ENCODE data around the gene TBC1D9.

The TBC1D9 gene

DNA sequence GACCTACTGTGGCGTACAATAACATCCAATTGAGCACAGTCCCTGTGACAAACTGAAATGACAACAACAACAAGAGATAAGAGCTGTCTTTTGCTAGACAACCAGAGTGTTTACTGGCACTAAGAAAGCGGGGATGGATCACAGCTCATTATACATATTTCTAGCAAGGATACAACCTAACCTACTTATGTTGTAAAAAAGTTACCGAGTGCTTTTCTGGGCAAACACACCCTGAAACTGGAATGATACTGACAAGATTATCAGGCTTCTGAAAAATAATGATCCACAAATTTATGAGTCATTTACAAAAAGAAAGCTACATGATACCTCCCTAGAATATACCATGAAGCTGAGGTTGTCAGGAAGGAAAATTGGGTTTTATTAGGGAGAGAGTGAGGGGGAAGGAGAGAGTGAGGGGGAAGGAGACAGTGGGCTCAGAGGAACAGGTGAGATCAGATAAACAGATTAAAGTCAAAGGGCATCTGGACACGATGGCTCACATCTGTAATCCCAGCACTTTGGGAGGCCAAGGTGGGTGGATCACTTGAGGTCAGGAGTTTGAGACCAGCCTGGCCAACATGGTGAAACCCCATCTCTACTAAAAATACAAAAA, 20.3 kb downstream of the TBC1D9 start:
- no peaks in the 10 kb centered on the region for H3K9me2 ChIP-seq (replicated peaks; ENCODE audit: low read depth, low read length)
- TF ChIP-seq, protein P1, sequence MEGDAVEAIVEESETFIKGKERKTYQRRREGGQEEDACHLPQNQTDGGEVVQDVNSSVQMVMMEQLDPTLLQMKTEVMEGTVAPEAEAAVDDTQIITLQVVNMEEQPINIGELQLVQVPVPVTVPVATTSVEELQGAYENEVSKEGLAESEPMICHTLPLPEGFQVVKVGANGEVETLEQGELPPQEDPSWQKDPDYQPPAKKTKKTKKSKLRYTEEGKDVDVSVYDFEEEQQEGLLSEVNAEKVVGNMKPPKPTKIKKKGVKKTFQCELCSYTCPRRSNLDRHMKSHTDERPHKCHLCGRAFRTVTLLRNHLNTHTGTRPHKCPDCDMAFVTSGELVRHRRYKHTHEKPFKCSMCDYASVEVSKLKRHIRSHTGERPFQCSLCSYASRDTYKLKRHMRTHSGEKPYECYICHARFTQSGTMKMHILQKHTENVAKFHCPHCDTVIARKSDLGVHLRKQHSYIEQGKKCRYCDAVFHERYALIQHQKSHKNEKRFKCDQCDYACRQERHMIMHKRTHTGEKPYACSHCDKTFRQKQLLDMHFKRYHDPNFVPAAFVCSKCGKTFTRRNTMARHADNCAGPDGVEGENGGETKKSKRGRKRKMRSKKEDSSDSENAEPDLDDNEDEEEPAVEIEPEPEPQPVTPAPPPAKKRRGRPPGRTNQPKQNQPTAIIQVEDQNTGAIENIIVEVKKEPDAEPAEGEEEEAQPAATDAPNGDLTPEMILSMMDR (conservative IDR thresholded peaks at IDR 0.05; ENCODE audit: low read length) = no peak
- TF ChIP-seq EZH2phosphoT487 (IDR thresholded peaks at IDR 0.05; ENCODE audit: borderline replicate concordance) = no peak
- H3K4me2 ChIP-seq (ENCODE audit: low read depth, low read length, poor library complexity, severe bottlenecking) = no peak overlapping the region
- no peak overlapping the region for H2AFZ ChIP-seq (ENCODE audit: low read length)
- no peak overlapping the region for H3K4me3 ChIP-seq (ENCODE audit: low read length, poor library complexity, severe bottlenecking)
- no peaks in the 10 kb centered on the region for H4K20me1 ChIP-seq (ENCODE audit: insufficient read depth, low read length, poor library complexity, severe bottlenecking)
- H3F3A ChIP-seq (ENCODE audit: low read depth) = no peaks in the 10 kb centered on the region
- no peaks in the 10 kb centered on the region for H3K36me3 ChIP-seq (ENCODE audit: insufficient read depth, low read length)
- no peaks in the 10 kb centered on the region for H3K27me3 ChIP-seq (ENCODE audit: insufficient read depth, low read length, poor library complexity, severe bottlenecking)
- H3K4me1 ChIP-seq (ENCODE audit: insufficient read depth, low read length, poor library complexity, severe bottlenecking) = peaks cover 3% of the 10 kb centered on the region
- H3K9ac ChIP-seq (ENCODE audit: low read depth, low read length, poor library complexity, severe bottlenecking) = no peak overlapping the region
- no peaks in the 10 kb centered on the region for H3K9me3 ChIP-seq (ENCODE audit: insufficient read depth, low read depth, low read length)
- no peaks in the 10 kb centered on the region for H3K79me2 ChIP-seq (ENCODE audit: insufficient read depth, low read length)

DNA sequence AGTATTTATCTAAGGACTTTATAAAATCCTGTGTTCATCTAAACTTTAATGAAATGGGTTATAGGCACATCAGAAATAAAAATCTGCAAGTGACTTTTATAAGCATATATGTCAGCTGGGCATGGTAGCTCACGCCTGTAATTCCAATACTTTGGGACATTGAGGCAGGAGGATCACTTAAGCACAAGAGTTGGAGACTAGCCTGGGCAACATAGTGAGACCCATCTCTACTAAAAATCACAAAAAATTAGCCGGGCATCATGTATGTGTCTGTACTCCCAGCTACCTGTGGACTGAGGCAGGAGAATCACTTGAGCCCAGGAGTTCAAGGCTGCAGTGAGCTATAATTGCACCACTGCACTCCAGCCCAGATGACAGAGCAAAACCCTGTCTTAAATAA, 20.9 kb downstream of the TBC1D9 start:
- no peaks in the 10 kb centered on the region for H3K79me2 ChIP-seq (ENCODE audit: insufficient read depth, low read length)

DNA sequence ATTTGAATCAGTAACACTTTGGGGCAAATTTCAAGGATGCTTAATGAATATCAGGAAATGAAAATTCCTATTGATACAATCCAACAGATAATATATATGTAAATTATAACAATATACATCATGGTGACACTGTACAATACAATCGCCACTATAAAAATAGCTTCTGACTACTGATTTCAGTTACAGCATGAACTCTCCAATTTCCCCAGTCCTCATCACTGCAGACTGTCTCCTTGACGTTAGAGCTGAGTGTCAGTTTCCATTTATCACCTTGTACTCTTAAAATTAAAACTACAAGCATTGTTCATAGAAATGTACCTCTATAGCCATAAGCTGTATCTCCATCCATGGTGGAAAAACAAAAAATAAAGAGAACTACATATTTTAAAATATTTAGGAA, 23.4 kb downstream of the TBC1D9 start:
- Histone ChIP-seq H3K79me2 (ENCODE audit: insufficient read depth, low read length) (no peaks in the 10 kb centered on the region), H3K9me2 (replicated peaks; ENCODE audit: low read depth, low read length) (no peaks in the 10 kb centered on the region), H3F3A (ENCODE audit: low read depth) (no peaks in the 10 kb centered on the region), H3K4me2 (ENCODE audit: low read depth, low read length, poor library complexity, severe bottlenecking) (no peak overlapping the region), H3K4me3 (ENCODE audit: low read length, poor library complexity, severe bottlenecking) (no peak overlapping the region), H3K36me3 (ENCODE audit: insufficient read depth, low read length) (no peaks in the 10 kb centered on the region), H3K27me3 (ENCODE audit: insufficient read depth, low read length, poor library complexity, severe bottlenecking) (no peaks in the 10 kb centered on the region), H3K9me3 (ENCODE audit: insufficient read depth, low read depth, low read length) (no peaks in the 10 kb centered on the region), H2AFZ (ENCODE audit: low read length) (no peak overlapping the region), H3K9ac (ENCODE audit: low read depth, low read length, poor library complexity, severe bottlenecking) (no peak overlapping the region), H3K4me1 (ENCODE audit: insufficient read depth, low read length, poor library complexity, severe bottlenecking) (peaks cover 3% of the 10 kb centered on the region), H4K20me1 (ENCODE audit: insufficient read depth, low read length, poor library complexity, severe bottlenecking) (no peaks in the 10 kb centered on the region)
- no peak for TF ChIP-seq EZH2phosphoT487 (IDR thresholded peaks at IDR 0.05; ENCODE audit: borderline replicate concordance)
- TF ChIP-seq, protein P1 (conservative IDR thresholded peaks at IDR 0.05; ENCODE audit: low read length) = no peak

More for the DNA sequence above, 20.9 kb downstream of the TBC1D9 start:
- Histone ChIP-seq H3K4me1 (ENCODE audit: insufficient read depth, low read length, poor library complexity, severe bottlenecking) (peaks cover 3% of the 10 kb centered on the region), H3K27me3 (ENCODE audit: insufficient read depth, low read length, poor library complexity, severe bottlenecking) (no peaks in the 10 kb centered on the region), H3K36me3 (ENCODE audit: insufficient read depth, low read length) (no peaks in the 10 kb centered on the region), H2AFZ (ENCODE audit: low read length) (no peak overlapping the region), H3K4me3 (ENCODE audit: low read length, poor library complexity, severe bottlenecking) (no peak overlapping the region), H3K4me2 (ENCODE audit: low read depth, low read length, poor library complexity, severe bottlenecking) (no peak overlapping the region), H3K9me2 (replicated peaks; ENCODE audit: low read depth, low read length) (no peaks in the 10 kb centered on the region), H3F3A (ENCODE audit: low read depth) (no peaks in the 10 kb centered on the region), H3K9ac (ENCODE audit: low read depth, low read length, poor library complexity, severe bottlenecking) (no peak overlapping the region), H4K20me1 (ENCODE audit: insufficient read depth, low read length, poor library complexity, severe bottlenecking) (no peaks in the 10 kb centered on the region), H3K9me3 (ENCODE audit: insufficient read depth, low read depth, low read length) (no peaks in the 10 kb centered on the region)
- TF ChIP-seq, protein P1 (conservative IDR thresholded peaks at IDR 0.05; ENCODE audit: low read length) = no peak
- no peak for TF ChIP-seq EZH2phosphoT487 (IDR thresholded peaks at IDR 0.05; ENCODE audit: borderline replicate concordance)

Data from Loucy (cell line).